Prostate gland (tissue), 2 donors: ENCODE data around the gene KIF18A. TPM values are rescaled to one million over a fixed set of nuclear protein-coding genes. Genes with fewer than 3 reads are reported as not detected.

Experiments used
- DNase-seq: peaks from one replicate; pipeline ENCODE4 v3.0.0-alpha.2; 2019; ENCODE audit warnings: low spot score
- H3K27ac ChIP-seq, 2 donors: fragments of 200-600 bp; sonication (generic); 2 replicates each; pipeline ENCODE4 v1.5.1; 2017 to 2019
- H3K27me3 ChIP-seq: fragments of 200-600 bp; sonication (generic); replicated peaks from 2 replicates; pipeline ENCODE4 v1.5.1; 2019; ENCODE audit not compliant: insufficient read depth
- H3K36me3 ChIP-seq, 2 donors: fragments of 200-600 bp; sonication (generic); 1 replicate in 1 of 2; 2 replicates in 1 of 2; pipeline versions ENCODE4 v1.5.1 to v1.8.1; 2017 to 2019
- H3K4me1 ChIP-seq: fragments of 200-600 bp; sonication (generic); replicated peaks from 2 replicates; pipeline ENCODE4 v1.5.1; 2019
- H3K4me3 ChIP-seq, 2 donors: fragments of 200-600 bp; sonication (generic); 2 replicates each; pipeline ENCODE4 v1.5.1; 2017 to 2019
- H3K9me3 ChIP-seq: fragments of 200-600 bp; sonication (generic); 2 replicates; pipeline ENCODE4 v1.5.1; 2017
- POLR2A ChIP-seq: fragments of 450-650 bp; IDR thresholded peaks from one replicate; pipeline ENCODE4 v1.6.1; 2016; ENCODE audit warnings: antibody characterized with exemption, mild to moderate bottlenecking
- POLR2AphosphoS5 ChIP-seq: sonication (generic); formaldehyde crosslinking; IDR thresholded peaks from one replicate; pipeline ENCODE4 v1.6.1; 2017; ENCODE audit warnings: antibody characterized with exemption
- WGBS: methylation state at CpG from one replicate; pipeline ENCODE4 v1.1.5; 2018; 5-methylcytosine and 5-hydroxymethylcytosine counted together
- intact Hi-C: fragments of 100-400 bp; cut with DNase I; formaldehyde crosslinking; loops from one replicate; pipeline ENCODE4 v1.14.2; 2022
- total RNA-seq, 2 donors: library from RNA; depleted of rRNA; stranded (reverse); fragments of >200 nt; gene quantifications; one replicate each; pipeline ENCODE4 v1.1.0, GENCODE V29; 2016
- TF ChIP-seq, protein P1 (sequence below), 4 experiments: fragments of 200-600 bp in 2 of 4; fragments of 450-650 bp in 2 of 4; sonication (generic) in 2 of 4; IDR thresholded peaks; 1 replicate in 3 of 4; 2 replicates in 1 of 4; pipeline ENCODE4 v1.5.1; 2016 to 2019; ENCODE audit warnings: antibody characterized with exemption in 4 of 4, mild to moderate bottlenecking in 2 of 4, moderate library complexity in 2 of 4

The KIF18A gene
- total RNA-seq, 2 donors from 2014 or later: 0.73 to 3.8 TPM

DNA sequence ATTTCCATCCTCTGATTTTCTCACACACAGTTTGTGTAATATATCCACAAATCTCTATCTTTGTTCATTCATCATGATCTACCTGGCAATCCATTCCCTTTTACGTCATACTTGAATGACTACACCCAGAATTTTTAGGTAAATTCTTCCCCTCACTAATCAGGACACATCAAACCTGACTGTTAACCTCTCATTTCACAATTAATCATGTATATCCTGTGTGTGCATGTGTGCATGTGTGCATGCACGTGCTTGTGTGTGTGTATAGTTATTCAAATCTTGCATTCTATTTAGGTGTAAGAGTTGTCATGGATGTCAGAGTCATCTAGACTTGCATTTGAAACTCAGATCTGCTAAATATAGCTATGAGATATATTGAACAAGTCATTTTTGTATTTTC, 130.4 kb downstream of the KIF18A start:
- TF ChIP-seq, protein P1, sequence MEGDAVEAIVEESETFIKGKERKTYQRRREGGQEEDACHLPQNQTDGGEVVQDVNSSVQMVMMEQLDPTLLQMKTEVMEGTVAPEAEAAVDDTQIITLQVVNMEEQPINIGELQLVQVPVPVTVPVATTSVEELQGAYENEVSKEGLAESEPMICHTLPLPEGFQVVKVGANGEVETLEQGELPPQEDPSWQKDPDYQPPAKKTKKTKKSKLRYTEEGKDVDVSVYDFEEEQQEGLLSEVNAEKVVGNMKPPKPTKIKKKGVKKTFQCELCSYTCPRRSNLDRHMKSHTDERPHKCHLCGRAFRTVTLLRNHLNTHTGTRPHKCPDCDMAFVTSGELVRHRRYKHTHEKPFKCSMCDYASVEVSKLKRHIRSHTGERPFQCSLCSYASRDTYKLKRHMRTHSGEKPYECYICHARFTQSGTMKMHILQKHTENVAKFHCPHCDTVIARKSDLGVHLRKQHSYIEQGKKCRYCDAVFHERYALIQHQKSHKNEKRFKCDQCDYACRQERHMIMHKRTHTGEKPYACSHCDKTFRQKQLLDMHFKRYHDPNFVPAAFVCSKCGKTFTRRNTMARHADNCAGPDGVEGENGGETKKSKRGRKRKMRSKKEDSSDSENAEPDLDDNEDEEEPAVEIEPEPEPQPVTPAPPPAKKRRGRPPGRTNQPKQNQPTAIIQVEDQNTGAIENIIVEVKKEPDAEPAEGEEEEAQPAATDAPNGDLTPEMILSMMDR (IDR thresholded peaks at IDR 0.05): no peak
- TF ChIP-seq POLR2A (no peak), POLR2AphosphoS5 (no peak)
- Histone ChIP-seq H3K27me3 (no peaks in the 10 kb centered on the region), H3K36me3 (no peaks in the 10 kb centered on the region), H3K4me3 (no peak overlapping the region), H3K9me3 (no peaks in the 10 kb centered on the region), H3K4me1 (no peaks in the 10 kb centered on the region), H3K27ac (no peak overlapping the region)
- 81% methylated on average over 2 of the region's 2 CpGs for WGBS
- DNase-seq: no peak
- intact Hi-C loops: no loop called here

DNA sequence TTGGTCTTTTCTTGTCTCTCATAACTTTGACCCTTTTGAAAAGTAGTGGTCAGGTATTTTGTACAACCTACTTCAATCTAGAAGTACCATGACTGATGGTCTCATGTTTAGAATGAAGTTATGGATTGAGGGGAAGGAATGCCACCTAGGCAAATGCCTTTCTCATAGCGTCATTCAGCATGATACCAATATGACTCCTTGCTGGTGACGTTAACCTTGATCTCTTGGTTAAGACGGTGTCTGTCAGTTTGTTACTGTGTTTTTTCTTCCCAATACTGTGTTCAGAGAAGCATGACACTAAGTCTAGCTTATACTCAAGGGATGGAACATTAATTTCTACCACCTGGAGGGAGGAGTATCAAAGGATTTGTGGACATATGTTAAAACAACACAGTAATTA, 130.9 kb downstream of the KIF18A start:
- intact Hi-C loops: no loop called here
- Histone ChIP-seq H3K27me3 (no peaks in the 10 kb centered on the region), H3K4me1 (no peaks in the 10 kb centered on the region), H3K27ac (no peak overlapping the region), H3K4me3 (no peak overlapping the region), H3K36me3 (no peaks in the 10 kb centered on the region), H3K9me3 (no peaks in the 10 kb centered on the region)
- 86% methylated on average over 3 of the region's 3 CpGs for WGBS
- no peak for DNase-seq
- TF ChIP-seq POLR2A: no peak
- no peak for TF ChIP-seq POLR2AphosphoS5
- TF ChIP-seq, protein P1 (IDR thresholded peaks at IDR 0.05): no peak

DNA sequence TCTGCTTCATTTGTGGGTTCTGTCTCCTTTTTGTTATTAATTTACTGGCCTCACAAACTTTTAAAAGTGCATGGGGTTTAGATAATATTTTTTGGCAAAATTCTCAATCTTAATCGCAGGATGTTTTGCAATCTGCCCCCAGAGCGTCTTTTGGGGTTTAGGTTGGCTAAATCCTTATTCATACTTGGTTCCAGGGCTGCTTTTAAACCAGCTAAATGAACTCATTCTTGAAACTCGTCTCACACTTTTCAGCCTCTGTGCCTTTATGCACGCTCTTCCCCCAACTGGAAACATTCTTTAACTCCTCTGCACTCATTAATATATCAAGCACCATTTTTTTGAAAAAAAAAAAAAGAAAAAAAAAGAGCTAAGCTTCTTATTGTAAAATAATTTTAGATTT, 131.7 kb downstream of the KIF18A start:
- H3K4me3 ChIP-seq: no peak overlapping the region
- no peak overlapping the region for H3K27ac ChIP-seq
- no peaks in the 10 kb centered on the region for H3K36me3 ChIP-seq
- DNase-seq: no peak
- TF ChIP-seq POLR2A (no peak), POLR2AphosphoS5 (no peak)
- no peaks in the 10 kb centered on the region for H3K9me3 ChIP-seq
- intact Hi-C loops: no loop called here
- WGBS: 75% methylated on average over 4 of the region's 4 CpGs
- H3K27me3 ChIP-seq: no peaks in the 10 kb centered on the region
- H3K4me1 ChIP-seq: no peaks in the 10 kb centered on the region

DNA sequence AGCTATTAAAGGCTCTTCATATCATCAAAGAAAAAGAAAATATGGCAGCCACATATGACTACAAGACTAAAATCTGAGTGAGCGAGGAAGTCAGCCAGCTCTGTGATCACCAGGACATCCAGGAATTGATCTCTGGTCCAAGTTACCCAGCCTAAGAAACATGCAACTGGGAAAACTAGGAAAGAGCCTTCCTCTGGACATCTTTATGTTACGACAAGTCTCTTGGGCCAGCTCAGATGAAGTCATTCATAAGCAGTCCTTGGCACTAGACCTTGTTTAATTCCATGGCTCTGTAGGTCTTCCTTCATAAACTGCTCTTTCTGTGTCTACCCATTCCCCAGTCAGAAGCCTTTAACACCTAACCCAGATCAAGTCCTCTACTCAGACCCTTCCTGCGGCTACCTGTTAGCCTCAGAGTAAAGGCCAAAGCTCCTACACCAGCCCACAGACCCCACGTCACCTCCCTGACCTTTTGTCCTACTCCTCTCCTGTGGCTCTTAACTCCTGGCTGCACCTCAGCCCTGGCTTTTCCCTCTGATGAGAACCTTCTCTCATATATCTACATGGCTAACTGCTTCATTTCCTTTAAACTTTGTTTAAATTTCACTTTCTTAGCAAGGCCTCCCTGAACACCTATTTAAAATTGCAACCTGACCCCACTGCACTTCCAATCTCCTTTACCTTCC, 134.0 kb downstream of the KIF18A start:
- no peak overlapping the region for H3K27ac ChIP-seq
- TF ChIP-seq, protein P1 (IDR thresholded peaks at IDR 0.05): no peak
- TF ChIP-seq POLR2A (no peak), POLR2AphosphoS5 (no peak)
- 93% methylated on average over 4 of the region's 4 CpGs for WGBS
- no peaks in the 10 kb centered on the region for H3K4me1 ChIP-seq
- no peak for DNase-seq
- intact Hi-C loops: no loop called here
- H3K4me3 ChIP-seq: no peak overlapping the region
- no peaks in the 10 kb centered on the region for H3K36me3 ChIP-seq
- H3K9me3 ChIP-seq: no peaks in the 10 kb centered on the region
- H3K27me3 ChIP-seq: no peaks in the 10 kb centered on the region

DNA sequence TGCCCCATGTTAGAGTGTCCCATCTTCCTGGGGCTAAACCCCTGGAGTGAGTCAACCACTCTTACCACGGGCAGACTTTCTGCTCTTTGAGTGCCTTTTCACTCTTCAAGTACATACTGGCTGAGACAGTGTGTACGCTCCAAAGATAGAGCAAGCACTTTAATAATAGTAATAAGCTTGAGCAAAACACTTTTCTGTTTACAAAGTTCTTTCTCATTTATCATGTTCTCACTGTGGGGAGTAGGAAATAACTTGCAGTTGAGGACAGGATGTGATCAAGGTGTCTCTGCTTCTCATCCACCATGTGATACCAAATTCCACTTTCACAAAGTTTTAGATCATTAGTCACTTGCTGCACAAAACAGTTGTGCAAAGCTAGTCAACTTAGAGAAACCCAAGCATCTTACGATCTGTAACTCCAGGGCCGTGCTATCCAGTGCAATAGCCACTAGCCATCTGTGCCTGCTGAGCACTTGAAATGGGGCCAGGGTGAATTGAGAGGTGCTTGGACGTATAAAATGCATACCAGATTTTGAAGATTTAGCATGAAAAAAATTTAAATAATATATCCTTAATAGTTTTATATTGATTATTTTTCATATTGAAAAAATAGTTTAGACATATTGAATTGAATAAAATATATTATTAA, 135.3 kb downstream of the KIF18A start:
- intact Hi-C loops: no loop called here
- Histone ChIP-seq H3K9me3 (no peaks in the 10 kb centered on the region), H3K27ac (no peak overlapping the region), H3K4me3 (no peak overlapping the region), H3K27me3 (no peaks in the 10 kb centered on the region), H3K36me3 (no peaks in the 10 kb centered on the region), H3K4me1 (no peaks in the 10 kb centered on the region)
- TF ChIP-seq, protein P1 (IDR thresholded peaks at IDR 0.05): no peak
- TF ChIP-seq POLR2A (no peak), POLR2AphosphoS5 (no peak)
- no peak for DNase-seq
- WGBS: 82% methylated on average over 5 of the region's 5 CpGs
